ENCODE measurements around the gene SYN1.
"Not testable (repeated sequence)": the region's sequence is repeated elsewhere in the genome, so short reads cannot be mapped to it uniquely, and the experiment has no call there.

Gene SYN1

DNA sequence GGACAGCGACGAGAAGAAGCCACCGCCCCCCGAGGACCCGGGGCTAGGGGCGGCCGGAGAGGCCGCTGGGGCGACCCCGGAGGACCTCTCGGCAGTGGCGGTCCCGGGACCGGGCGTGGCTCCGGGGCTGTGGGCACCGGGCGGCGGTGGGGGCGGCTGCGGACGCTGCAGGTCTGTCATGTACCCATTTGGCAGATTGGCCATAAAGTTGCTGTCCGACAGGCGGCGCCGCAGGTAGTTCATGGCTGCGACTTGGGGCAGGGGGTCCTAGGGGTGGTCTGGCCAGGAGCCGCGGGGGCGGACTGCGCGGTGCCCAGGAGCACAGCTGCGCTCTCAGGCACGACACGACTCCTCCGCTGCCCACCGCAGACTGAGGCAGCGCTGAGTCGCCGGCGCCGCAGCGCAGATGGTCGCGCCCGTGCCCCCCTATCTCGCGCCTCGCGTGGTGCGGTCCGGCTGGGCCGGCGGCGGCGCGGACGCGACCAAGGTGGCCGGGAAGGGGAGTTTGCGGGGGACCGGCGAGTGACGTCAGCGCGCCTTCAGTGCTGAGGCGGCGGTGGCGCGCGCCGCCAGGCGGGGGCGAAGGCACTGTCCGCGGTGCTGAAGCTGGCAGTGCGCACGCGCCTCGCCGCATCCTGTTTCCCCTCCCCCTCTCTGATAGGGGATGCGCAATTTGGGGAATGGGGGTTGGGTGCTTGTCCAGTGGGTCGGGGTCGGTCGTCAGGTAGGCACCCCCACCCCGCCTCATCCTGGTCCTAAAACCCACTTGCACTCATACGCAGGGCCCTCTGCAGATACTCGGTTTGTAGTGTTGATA, at the start of gene SYN1:
SYN1 (minus strand) TSS at position 372 of the 817 bp plus-strand sequence; CDS start at position 243, 129 bp downstream.
- peak; percentile 75 for DNase-seq

- not testable (repeated sequence) for DNase-seq
These were observed 46.1 kb upstream of the SYN1 start for GRCh38 chrX:47665797-47666196.

DNA sequence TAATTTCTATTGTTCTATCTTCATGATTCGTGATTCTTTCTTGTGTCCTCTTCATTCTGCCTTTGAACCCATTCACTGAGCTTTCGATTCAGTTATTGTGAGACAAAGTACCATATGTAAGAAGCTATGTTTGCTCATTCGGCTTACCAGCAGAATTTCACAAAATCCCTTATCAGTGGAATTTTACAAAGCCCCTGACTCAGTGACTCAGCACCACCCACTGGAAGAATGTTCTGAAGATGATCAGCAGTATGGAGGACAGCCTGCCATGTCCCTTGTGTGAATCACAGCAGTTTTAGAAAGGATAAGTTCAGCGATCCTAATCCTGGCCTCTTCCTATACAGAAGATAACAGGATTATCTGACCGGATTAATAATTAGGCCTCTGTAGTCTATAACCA, 45.1 kb upstream of the SYN1 start:
- no peak for DNase-seq

DNA sequence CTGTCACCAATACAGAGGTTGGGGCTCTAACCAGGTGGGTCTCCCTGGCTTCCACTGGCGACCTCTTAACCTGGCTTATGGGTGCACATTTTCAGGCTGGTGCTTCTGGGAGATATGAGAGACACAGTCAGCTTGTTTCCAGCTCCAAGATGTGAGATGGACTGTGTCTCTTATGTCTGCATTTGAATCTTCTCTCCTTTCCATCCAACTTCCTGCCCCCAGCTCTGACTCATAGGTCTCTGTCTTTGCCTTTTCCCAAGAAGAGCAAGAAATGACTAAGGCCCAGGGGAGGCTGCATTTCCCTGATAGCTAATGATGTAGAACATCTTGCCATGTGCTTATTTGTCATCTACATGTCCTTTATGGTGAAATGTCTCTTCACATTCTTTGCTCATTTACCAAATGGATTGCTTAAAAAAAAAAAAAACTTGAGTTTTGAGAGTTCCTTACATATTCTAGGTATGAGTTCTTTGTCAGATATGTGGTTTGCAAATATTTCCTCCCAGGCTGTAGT, 42.5 kb upstream of the SYN1 start:
- peak; percentile 94 for DNase-seq

DNA sequence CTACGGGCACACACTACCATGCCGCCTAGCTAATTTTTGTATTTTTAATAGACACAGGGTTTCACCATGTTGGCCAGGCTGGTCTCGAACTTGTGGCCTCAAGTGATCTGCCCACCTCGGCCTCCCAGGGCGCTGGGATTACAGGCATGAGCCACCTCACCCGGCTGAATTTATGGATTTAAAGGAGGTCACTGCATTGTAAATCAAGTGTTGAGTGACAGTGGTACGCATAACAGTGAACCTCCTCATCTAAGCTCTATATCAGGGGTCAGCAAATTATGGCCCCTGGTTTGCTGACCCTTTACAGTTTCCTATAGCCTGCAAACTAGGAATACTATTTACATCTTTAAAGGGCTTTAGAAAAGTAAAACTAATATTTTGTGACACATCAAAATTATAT, 41.9 kb upstream of the SYN1 start:
- no peak for DNase-seq

DNA sequence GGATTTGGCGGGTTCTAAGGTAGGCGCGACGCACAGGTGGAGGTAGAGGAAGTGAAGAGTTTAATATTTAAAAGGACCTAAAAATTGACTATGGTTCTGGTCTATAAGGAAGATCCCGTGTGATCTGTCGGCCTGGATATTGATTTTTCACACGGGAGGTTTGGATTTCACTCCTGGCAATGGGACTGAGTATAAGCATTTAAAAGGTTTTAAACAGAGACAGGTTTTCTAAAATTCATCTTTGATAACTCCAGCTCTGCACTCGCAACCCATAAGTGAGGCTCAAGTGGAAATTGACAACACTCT, 39.7 kb upstream of the SYN1 start:
- DNase-seq, result no peak

DNA sequence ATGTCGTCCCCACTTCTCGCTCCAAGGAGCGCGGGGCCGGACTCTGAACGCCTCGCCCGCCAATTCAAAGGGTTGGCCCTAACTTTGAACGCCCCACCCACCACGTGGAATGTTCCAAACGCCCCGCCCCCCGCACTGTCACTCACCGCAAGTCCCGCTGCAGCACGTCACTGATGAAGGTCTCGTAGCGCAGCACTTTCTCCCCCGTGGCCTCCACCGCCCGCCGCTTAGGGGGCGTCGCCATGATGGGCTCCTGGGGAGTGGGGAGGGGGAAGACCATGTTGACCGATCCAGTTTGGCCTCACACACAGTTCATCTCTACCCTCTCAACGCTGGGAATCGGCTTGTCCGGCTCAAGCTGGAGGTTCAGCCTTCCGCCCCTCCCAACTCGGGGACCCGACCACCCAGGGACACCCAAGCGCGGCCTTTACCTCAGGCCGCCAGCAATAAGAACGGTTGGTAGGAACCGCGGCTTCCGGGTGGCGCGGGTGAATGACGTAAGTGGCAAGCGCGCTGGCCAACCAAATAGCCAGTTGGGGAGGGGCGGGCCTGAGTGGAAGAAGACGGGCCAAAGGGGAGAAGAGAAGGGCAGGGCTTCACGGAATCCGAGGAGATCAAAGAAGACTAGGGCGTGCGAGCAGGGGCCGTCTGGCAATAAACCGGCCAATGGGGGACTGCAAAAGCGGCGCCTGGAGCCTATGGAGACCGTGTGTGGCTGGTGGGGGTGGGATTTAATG, 39.2 kb upstream of the SYN1 start, which contains the start of gene UXT:
UXT (minus strand) TSS at position 497 of the 737 bp plus-strand sequence; CDS start at position 244, 253 bp downstream.
- DNase-seq, result peak; percentile 93

GRCh38 chrX:47658301-47658683, 38.6 kb upstream of the SYN1 start:
- DNase-seq, result no peak

DNA sequence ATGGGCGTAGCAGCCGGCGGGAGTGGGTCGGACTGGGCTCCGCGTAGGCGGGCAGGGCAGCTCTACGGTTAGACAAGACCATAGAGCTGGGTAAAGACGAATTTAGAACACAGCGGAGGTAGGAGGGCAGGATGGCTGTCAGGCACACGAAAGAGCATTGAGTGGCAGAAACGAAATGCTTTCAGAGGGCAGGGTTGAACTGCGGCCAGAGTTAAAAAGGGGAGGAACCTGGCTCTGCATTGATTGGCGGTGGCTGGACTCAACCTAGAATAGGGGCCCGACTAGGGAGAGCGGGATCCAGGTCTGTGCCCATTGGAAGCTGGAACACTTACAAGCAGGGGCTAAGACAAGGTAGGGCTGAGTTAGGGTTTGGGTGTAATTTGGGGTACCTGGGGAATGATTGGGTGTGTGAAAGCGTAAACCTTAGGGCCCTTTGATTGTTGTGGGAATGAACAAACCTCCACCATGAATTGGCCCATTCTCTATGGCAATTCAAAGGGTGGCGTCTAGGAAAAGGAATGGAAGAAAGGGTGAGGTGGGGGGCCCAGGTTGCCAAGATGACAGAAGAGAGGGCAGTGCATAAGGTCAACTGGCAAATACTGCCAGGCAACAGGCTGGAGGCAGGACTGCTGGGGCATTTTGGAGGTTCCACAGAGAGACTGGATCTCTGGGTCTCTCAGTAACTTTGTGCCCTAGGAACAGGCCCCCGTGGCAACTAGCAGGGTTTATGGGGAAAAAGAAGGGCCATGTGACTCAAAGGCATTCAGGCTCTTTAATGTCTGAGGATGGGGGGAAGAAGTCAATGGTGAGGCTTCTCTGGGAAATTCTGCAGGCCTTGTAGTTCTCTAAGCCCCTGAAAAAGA, 31.6 kb upstream of the SYN1 start:
- DNase-seq, result no peak

- DNase-seq, result peak; percentile 94
These were observed 30.7 kb upstream of the SYN1 start, which contains the start of gene ELK1 for GRCh38 chrX:47650164-47651042. Gene ELK1 (minus strand): TSS chrX:47650563. CDS start chrX:47641441, 9,122 bp downstream.

GRCh38 chrX:47649781-47650163, 30.1 kb upstream of the SYN1 start:
- DNase-seq, result no peak

DNA sequence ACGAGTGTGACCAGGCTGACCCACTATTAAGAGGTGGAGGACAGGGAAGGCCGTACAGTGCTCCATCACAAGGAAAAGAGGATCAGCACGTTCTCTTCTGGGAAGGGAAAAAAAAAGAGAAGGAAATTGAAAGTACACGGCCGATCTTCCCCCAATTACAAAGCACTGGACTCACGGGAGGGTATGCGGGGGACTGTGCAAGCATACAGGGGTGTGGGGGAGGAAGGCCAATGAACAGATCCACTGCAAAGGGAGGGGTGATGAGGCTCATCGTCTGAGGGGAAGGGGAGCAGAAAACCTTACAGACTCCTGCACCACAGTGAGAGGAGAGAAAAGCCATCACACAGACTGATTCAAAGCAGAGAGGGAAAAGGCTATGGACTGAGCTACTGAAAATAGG, 29.6 kb upstream of the SYN1 start:
- no peak for DNase-seq

- no peak for DNase-seq
These were observed 28.7 kb upstream of the SYN1 start for GRCh38 chrX:47648376-47648775.

DNA sequence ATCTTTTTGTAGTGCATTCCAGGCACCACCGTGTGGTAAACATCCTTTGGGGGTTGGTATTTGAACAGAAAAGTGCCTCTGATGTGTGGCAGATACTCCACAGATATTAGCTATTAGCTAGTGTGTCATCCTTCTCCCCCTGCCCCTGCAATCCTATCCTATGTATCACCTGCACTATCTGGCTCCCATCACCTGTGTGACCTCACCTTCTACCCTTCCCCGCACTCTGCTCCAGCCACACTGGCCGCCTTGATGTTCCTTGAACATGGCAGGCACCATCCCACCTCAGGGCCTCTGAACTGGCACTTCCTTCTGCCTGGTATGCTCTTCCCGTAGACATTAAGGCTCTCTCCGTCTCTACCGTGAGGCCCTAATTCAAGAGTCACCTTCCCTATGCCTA, 27.0 kb upstream of the SYN1 start:
- no peak for DNase-seq

DNA sequence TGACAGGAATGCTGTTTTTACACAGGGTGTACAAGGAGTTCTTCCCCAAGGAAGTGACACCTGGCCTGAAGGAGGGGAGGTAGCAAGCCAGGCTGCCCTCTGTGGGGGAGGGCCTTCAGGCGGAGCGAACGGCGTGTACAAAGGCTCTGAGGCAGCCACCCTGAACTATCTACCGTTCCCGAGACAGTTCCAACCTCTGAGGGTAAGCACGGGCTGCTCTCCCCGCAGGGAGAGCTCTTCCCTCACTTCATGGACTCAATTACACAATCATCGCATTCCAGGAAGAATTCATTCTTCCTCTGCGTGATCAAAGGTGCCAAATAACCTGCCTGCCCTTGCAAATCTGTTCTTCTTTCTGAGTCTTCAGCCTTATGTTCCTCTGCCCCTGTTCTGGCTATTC, 25.9 kb upstream of the SYN1 start:
- DNase-seq, result no peak

DNA sequence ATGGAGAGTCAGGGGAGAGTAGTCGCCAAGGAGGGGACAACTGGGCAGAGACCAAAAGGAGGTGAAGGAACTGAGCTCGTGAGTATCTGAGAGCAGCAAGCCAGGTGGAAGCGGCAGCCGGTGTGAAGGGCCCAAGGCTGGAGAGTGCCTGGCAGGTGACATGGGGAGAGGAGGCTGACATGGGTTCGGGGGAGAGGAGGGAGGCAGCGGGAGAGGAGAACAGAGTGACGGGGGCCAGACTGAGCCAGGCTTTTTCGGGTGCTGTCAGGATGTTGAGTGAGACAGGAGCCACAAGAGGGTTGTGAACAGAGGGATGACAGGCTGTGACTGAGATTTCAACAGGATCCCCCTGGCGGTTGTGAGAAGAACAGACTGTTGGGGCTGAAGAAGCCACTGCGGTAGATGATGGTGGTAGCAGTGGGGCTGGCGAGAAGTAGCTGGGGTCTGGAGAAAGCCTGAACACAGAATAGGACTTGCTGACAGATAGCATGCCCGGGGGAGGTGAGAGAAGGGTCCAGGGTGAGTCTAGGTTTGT, 25.0 kb upstream of the SYN1 start:
- no peak for DNase-seq

- peak; percentile 33 for DNase-seq
These were observed 24.3 kb upstream of the SYN1 start for GRCh38 chrX:47643926-47644325.

DNA sequence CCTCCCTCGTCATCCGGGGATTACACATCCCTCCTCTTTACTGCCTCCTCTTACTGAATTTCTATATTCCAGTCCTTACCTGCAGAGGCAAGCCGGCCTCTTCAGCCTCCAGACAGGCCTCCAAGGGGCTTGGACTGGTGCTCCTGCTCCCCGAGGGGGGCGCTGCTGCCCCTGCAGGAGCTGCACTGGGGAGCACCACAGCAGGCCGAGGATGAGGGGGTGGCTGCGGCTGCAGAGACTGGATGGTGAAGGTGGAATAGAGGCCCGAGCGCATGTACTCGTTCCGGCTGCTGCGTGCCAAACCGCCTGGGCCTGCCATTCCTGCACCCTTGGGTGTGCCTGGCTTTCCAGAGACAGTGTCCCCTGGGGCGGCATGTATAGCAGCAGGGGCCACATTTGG, 19.2 kb upstream of the SYN1 start:
- no peak for DNase-seq

DNA sequence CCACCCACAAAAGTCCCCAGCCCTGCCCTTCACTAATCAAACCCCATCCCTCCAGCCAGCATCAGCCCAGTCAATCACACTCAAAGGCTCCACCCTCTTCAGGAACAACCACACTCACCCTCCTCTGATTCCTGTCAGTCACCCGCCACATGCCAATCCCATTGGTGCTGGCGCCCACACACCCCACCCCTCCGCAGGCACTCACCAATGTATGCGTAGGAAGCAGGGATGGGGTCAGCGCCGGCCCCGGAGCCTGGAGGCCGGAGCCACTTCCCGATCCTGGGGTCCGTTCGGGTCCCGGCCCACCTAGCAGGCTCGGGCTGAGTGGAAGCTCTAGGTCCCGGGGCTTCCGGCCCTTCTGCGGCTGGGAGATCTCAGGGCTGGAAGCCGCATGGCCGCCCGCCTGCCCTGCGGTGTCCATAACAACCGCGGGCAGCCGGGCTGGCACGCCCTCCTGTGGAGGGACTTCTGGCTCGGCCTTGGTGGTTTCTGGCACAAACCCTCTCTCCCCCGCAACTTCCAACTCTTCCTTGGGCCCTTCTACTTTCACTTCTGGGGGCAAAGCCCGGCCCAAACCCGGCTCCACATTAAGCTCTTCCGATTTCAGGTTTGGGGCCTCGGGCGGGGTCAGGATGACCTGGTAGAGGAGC, 18.0 kb upstream of the SYN1 start:
- peak; percentile 80 for DNase-seq

GRCh38 chrX:47634871-47635575, 15.4 kb upstream of the SYN1 start:
- DNase-seq, result no peak
